ENCODE results near the gene UBA52. TPM values are rescaled to one million over a fixed set of nuclear protein-coding genes. Genes with fewer than 3 reads are reported as not detected.

Gene UBA52
- total RNA-seq, 1 donor from 2014 or later, result 625 TPM

DNA sequence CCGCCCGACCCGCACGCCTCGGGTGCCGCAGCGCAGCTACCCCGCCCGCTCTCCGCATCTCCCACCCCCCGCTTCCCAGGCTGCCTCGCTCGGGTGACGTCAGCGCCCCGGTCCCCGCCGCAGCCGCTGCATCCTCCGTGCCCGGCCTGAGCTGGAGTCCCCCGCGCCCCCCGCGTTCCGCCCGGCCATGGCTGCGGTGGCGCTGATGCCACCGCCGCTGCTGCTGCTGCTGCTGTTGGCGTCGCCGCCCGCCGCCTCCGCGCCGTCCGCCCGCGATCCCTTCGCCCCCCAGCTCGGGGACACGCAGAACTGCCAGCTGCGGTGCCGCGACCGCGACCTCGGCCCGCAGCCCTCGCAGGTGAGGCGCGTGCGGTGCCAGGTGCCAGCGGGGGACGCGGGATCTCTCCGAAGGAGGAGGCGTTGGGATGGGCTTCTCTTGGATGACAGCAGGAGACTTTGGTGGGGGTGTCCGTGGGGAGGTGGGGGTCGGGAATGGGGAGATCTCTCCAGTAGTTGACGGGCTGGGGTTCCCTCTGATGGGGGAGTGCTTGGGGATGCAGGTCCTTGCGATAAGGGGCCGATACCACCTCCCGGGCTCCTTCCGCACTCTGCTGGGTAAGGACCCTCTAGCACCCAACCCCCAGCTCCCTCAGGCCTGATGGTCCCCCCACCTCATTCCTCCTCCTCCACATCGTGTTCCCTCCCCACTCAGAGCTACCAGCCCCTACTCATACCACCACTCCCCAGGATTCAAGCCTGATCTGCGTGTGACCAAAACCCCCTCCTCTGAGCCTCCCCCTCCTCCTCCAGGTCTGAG, 41.3 kb downstream of the UBA52 start, which contains the start of gene TMEM59L:
TMEM59L (plus strand) TSS at position 99 of the 817 bp plus-strand sequence; CDS start at position 188, 89 bp downstream.
- no peaks in the 10 kb centered on the region for H3K79me2 ChIP-seq (ENCODE audit: low read depth)
- Mint-ChIP-seq H3K9me3 (peaks cover 8% of the 10 kb centered on the region), H3K4me1 (peaks cover 18% of the 10 kb centered on the region), H3K36me3 (peaks cover 5% of the 10 kb centered on the region), H3K27ac (no peak within 1 kb of the TSS), H3K27me3 (ENCODE audit: insufficient read depth, low read depth) (peaks cover 68% of the 10 kb centered on the region), H3K4me3 (peak within 1 kb of the TSS; percentile 84)
- no peaks in the 10 kb centered on the region for H3K36me3 ChIP-seq
- H4K20me1 ChIP-seq (ENCODE audit: low read depth), result peaks cover 48% of the 10 kb centered on the region
- peak; percentile 87 for TF ChIP-seq EZH2 (IDR thresholded peaks at IDR 0.05)
- TF ChIP-seq, protein P1, sequence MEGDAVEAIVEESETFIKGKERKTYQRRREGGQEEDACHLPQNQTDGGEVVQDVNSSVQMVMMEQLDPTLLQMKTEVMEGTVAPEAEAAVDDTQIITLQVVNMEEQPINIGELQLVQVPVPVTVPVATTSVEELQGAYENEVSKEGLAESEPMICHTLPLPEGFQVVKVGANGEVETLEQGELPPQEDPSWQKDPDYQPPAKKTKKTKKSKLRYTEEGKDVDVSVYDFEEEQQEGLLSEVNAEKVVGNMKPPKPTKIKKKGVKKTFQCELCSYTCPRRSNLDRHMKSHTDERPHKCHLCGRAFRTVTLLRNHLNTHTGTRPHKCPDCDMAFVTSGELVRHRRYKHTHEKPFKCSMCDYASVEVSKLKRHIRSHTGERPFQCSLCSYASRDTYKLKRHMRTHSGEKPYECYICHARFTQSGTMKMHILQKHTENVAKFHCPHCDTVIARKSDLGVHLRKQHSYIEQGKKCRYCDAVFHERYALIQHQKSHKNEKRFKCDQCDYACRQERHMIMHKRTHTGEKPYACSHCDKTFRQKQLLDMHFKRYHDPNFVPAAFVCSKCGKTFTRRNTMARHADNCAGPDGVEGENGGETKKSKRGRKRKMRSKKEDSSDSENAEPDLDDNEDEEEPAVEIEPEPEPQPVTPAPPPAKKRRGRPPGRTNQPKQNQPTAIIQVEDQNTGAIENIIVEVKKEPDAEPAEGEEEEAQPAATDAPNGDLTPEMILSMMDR (IDR thresholded peaks at IDR 0.05), result no peak
- TF ChIP-seq EZH2phosphoT487 (IDR thresholded peaks at IDR 0.05), result peak; percentile 81
- peak; percentile 77 for DNase-seq (ENCODE audit: low spot score)
- no peak within 1 kb of the TSS for H3K27ac ChIP-seq
- peaks cover 91% of the 10 kb centered on the region for H3K27me3 ChIP-seq
- H2AFZ ChIP-seq (replicated peaks), result peak within 1 kb of the TSS; percentile 85
- H3K4me3 ChIP-seq, result peak within 1 kb of the TSS; percentile 57
- peak within 1 kb of the TSS; percentile 90 for H3K4me2 ChIP-seq
- peaks cover 42% of the 10 kb centered on the region for H3F3A ChIP-seq (ENCODE audit: low read depth)
- H3K9me3 ChIP-seq (ENCODE audit: low read depth), result no peaks in the 10 kb centered on the region
- no peak within 1 kb of the TSS for H3K9ac ChIP-seq
- peaks cover 36% of the 10 kb centered on the region for H3K4me1 ChIP-seq

DNA sequence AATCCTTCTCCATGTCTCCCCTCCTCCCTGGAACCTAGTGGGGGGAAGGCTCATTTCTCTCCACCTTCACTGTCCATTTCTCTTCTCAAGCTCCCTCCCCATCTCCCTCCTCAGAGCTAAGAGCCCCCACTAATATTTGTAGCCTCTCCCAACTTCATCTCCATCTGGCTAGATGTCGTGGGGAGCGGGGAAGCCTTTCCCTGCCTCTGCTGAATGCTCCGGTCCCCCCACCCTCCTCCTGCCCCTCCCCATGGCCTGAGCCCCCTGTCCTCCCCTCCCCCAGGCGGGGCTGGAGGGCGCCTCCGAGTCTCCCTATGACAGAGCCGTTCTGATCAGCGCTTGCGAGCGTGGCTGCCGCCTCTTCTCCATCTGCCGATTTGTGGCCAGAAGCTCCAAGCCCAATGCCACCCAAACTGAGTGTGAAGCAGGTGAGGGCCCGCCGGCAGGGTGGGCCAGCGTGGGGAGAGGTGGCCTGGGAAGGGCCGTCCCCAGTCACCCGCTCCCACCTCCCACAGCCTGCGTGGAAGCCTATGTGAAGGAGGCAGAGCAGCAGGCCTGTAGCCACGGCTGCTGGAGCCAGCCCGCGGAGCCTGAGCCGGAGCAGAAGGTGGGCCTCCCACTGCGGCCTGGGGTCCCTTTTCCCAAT, 42.1 kb downstream of the UBA52 start:
- Histone ChIP-seq H3F3A (ENCODE audit: low read depth) (peaks cover 37% of the 10 kb centered on the region), H3K27ac (no peak overlapping the region), H3K27me3 (peaks cover 84% of the 10 kb centered on the region), H3K9me3 (ENCODE audit: low read depth) (no peaks in the 10 kb centered on the region), H3K4me3 (peak overlapping the region; percentile 57), H3K36me3 (no peaks in the 10 kb centered on the region), H3K9ac (no peak overlapping the region), H4K20me1 (ENCODE audit: low read depth) (peaks cover 41% of the 10 kb centered on the region), H2AFZ (replicated peaks) (no peak overlapping the region), H3K4me2 (peak overlapping the region; percentile 90), H3K4me1 (peaks cover 36% of the 10 kb centered on the region), H3K79me2 (ENCODE audit: low read depth) (no peaks in the 10 kb centered on the region)
- Mint-ChIP-seq H3K27ac (no peak overlapping the region), H3K27me3 (ENCODE audit: insufficient read depth, low read depth) (peaks cover 60% of the 10 kb centered on the region), H3K36me3 (peaks cover 5% of the 10 kb centered on the region), H3K4me1 (peaks cover 16% of the 10 kb centered on the region), H3K4me3 (peak overlapping the region; percentile 84), H3K9me3 (peaks cover 8% of the 10 kb centered on the region)
- TF ChIP-seq, protein P1 (IDR thresholded peaks at IDR 0.05), result no peak
- TF ChIP-seq EZH2phosphoT487 (IDR thresholded peaks at IDR 0.05), result peak; percentile 50
- TF ChIP-seq EZH2 (IDR thresholded peaks at IDR 0.05), result peak; percentile 59
- DNase-seq (ENCODE audit: low spot score), result peak; percentile 52

DNA sequence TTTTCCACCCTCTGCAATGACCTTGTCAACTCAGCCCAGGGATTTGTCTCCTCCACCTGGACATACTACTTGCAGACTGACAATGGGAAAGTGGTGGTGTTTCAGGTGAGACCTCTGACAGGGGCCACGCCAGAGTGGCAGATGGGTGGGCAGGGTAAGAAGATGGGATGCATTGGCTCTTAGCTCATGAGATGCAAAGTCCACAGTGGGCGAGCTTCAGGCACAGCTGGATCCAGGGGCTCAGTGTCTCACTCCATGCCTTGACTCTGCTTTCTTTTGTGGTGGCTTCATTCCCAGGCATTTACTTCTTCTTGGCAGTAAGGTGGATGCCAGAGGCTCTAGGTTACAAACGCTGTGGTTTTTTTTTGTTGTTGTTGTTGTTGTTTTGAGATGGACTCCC, 44.4 kb downstream of the UBA52 start:
- Histone ChIP-seq H3F3A (ENCODE audit: low read depth) (peaks cover 14% of the 10 kb centered on the region), H4K20me1 (ENCODE audit: low read depth) (peaks cover 18% of the 10 kb centered on the region), H3K36me3 (no peaks in the 10 kb centered on the region), H3K27ac (no peak overlapping the region), H3K4me3 (no peak overlapping the region), H3K9me3 (ENCODE audit: low read depth) (no peaks in the 10 kb centered on the region), H3K79me2 (ENCODE audit: low read depth) (no peaks in the 10 kb centered on the region), H3K27me3 (peaks cover 67% of the 10 kb centered on the region), H2AFZ (replicated peaks) (no peak overlapping the region), H3K4me1 (peaks cover 26% of the 10 kb centered on the region), H3K4me2 (no peak overlapping the region), H3K9ac (no peak overlapping the region)
- DNase-seq (ENCODE audit: low spot score), result no peak
- Mint-ChIP-seq H3K9me3 (peaks cover 7% of the 10 kb centered on the region), H3K4me1 (peaks cover 14% of the 10 kb centered on the region), H3K27ac (no peak overlapping the region), H3K36me3 (peaks cover 5% of the 10 kb centered on the region), H3K4me3 (no peak overlapping the region), H3K27me3 (ENCODE audit: insufficient read depth, low read depth) (peaks cover 51% of the 10 kb centered on the region)
- TF ChIP-seq, protein P1 (IDR thresholded peaks at IDR 0.05), result no peak
- TF ChIP-seq EZH2 (IDR thresholded peaks at IDR 0.05) (no peak), EZH2phosphoT487 (IDR thresholded peaks at IDR 0.05) (no peak)
